GM12892 (cell line): ENCODE results near the gene MYBPC3.

Experiments used
- POLR2A ChIP-seq: IDR thresholded peaks from 2 replicates; pipeline ENCODE4 v1.6.1; 2011; ENCODE audit warnings: low read depth, low read length, control low read depth
- POLR2AphosphoS5 ChIP-seq: IDR thresholded peaks from 2 replicates; pipeline ENCODE4 v1.6.1; 2011; ENCODE audit warnings: low read depth, low read length, control low read depth

DNA sequence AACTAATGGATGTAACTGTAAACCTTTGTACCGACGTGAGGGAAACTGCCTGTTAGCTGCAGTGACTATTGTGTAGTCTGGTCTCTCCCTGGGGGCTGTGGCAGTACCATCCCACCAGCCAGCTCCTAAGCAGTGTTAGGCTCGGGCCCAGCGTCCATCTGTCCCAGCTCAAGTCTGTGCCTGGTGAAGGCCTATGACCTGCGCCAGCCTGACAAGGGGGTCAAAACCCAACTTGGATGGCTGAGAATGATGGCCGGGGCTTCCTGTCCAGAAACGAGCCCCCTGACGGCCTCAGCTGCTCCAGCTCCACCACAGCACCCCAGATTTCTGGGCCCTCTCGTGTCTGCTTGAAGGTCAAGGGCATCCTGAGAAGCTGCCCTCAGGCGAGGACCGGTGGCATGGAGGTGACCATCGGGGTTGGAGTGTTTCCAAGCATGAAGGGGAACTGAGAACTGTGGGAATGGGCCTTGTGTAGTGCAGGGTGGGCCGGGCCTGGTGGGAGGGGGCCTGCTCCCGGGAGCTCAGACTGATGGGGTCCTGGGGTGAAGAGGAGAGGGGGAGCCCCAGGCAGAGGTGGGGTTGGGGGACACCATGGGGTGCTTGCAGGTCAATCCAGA, 40.2 kb upstream of the MYBPC3 start:
- TF ChIP-seq POLR2AphosphoS5 (no peak), POLR2A (no peak)
